GM12864 (cell line): Measurements from ENCODE around the gene KCNJ4.

Experiments used
- DNase-seq: peaks from one replicate; pipeline ENCODE4 v3.0.0-alpha.2; 2011; ENCODE audit warnings: low read depth
- H3K4me3 ChIP-seq: 2 replicates; pipeline ENCODE4 v1.5.1; 2011; ENCODE audit warnings: mild to moderate bottlenecking, low read depth, low read length, control low read depth
- TF ChIP-seq, protein P1 (sequence below): IDR thresholded peaks from 2 replicates; pipeline ENCODE4 v1.5.1; 2011; ENCODE audit warnings: low read depth, mild to moderate bottlenecking, moderate library complexity, low read length, control low read depth, inconsistent platforms; ENCODE audit errors: missing control alignments

The KCNJ4 gene

DNA sequence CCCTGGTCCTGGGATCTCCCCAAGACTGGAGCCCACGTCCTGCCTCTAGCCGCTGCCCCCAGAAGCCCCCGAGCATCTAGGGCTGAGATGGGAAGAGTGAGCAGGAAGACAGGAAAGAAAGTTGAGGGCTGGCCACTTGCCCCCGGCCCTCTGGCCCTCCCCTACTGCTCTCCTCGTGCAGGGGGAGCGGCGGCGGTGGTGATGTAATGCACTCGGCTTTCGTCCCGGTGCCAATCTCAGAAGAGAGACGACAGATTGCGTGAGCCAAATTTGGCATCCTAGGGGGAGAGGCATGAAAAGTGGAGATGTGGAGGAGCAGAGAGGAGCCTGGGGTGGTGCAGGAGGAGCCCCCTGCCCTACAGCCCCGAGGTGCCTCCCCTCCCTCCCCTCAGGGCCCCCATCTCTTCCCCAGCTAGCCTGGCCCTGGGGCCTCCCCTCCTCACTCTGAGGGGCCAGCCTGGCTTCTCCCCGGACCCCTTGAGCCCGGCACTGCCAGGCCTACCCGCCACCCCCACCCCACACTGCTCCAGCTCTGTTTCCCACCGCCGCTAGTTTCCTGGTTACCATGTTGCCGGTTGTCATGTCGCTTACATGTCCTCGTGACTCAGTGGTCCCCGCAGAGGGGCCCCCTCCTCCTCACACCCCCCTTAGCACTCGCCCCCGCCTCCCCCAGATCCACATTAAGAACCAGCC is 2.5 kb downstream of the KCNJ4 start:
- no peak overlapping the region for H3K4me3 ChIP-seq
- no peak for DNase-seq
- TF ChIP-seq, protein P1, sequence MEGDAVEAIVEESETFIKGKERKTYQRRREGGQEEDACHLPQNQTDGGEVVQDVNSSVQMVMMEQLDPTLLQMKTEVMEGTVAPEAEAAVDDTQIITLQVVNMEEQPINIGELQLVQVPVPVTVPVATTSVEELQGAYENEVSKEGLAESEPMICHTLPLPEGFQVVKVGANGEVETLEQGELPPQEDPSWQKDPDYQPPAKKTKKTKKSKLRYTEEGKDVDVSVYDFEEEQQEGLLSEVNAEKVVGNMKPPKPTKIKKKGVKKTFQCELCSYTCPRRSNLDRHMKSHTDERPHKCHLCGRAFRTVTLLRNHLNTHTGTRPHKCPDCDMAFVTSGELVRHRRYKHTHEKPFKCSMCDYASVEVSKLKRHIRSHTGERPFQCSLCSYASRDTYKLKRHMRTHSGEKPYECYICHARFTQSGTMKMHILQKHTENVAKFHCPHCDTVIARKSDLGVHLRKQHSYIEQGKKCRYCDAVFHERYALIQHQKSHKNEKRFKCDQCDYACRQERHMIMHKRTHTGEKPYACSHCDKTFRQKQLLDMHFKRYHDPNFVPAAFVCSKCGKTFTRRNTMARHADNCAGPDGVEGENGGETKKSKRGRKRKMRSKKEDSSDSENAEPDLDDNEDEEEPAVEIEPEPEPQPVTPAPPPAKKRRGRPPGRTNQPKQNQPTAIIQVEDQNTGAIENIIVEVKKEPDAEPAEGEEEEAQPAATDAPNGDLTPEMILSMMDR: no peak

DNA sequence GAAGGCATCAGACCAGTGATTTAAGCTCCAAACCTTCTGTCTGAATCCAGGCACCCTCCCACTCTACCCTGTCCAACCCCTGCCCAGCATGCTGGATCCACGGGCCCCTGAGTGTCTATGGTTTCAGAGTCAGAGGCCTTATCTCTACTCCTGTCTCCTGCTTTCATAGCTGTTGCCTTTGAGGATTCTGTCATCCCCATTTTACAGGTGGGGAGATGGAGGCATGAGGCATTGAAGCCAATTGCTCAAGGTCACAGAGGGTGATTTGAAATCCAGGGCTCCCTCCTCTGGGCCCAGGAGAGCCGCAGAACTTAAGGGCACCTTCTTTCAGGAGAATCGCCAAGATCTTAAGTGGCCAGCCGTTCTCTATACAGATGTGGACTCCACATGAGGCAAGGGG is 3.1 kb downstream of the KCNJ4 start:
- H3K4me3 ChIP-seq: no peak overlapping the region
- no peak for DNase-seq
- TF ChIP-seq, protein P1: no peak

- TF ChIP-seq, protein P1: no peak
- DNase-seq: no peak
- no peak overlapping the region for H3K4me3 ChIP-seq
These were observed 3.6 kb downstream of the KCNJ4 start for GRCh38 chr22:38451404-38451803.

DNA sequence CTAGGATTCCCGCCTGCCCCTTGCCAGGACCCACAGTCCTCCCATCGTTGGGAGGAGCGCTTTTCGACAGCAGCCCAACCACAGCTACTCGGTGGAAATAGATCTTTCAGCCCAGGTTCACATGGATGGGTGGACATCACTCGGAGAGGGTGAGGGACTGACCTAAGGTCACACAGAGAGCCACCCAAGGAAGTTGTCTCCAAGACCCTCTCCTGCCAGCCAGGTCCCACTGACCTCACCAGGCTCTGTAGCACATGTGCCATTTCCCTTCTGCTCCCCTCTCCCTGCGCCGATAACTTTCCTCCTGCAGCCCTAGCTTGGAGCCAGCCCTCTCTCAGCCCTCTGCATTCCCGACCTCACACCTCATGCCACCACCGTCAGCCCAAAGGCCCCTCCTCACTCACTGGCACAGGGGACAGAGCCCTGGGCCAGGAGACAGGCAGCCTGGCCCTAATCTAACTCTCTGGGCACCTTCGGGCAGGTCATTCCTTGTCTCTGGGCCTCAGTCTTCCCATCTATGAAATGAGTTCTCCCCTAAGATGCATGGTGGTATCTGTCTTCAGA is 4.7 kb downstream of the KCNJ4 start:
- DNase-seq: no peak
- TF ChIP-seq, protein P1: no peak
- H3K4me3 ChIP-seq: no peak overlapping the region

DNA sequence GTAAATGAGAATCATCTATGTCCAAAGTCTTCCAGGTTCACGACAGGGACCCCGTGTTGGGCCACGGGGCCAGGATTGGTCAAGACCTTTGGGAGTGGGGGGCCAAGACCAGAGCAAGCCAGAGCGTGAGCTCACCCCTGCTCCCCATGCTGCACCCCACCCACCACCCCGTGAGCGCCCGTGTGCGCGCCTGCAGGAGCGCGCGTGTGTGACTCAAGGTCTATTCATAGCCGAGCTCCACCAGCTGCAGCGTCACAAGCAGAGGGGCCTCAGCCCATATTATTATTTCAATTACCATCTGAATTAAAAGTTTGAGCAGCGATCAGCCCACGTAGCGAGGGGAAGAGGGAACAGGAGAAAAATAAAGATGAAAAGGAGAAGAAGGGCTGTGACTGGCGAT is 5.2 kb downstream of the KCNJ4 start:
- DNase-seq: no peak
- no peak overlapping the region for H3K4me3 ChIP-seq
- TF ChIP-seq, protein P1: no peak

GRCh38 chr22:38448945-38449745 is 5.9 kb downstream of the KCNJ4 start:
- TF ChIP-seq, protein P1: no peak
- no peak for DNase-seq
- no peak overlapping the region for H3K4me3 ChIP-seq
